Neural progenitor cell (in vitro differentiated cells): ENCODE measurements around the gene PADI2.

ENCODE experiments used
- EZH2phosphoT487 ChIP-seq: fragments of 200-600 bp; sonication (generic); IDR thresholded peaks from 2 replicates; pipeline ENCODE4 v1.6.1; 2017; ENCODE audit warnings: antibody characterized with exemption
- TF ChIP-seq, protein P1 (sequence below): fragments of 200-600 bp; sonication (generic); IDR thresholded peaks from 2 replicates; pipeline ENCODE4 v1.5.1; 2017; ENCODE audit warnings: antibody characterized with exemption, mild to moderate bottlenecking

DNA sequence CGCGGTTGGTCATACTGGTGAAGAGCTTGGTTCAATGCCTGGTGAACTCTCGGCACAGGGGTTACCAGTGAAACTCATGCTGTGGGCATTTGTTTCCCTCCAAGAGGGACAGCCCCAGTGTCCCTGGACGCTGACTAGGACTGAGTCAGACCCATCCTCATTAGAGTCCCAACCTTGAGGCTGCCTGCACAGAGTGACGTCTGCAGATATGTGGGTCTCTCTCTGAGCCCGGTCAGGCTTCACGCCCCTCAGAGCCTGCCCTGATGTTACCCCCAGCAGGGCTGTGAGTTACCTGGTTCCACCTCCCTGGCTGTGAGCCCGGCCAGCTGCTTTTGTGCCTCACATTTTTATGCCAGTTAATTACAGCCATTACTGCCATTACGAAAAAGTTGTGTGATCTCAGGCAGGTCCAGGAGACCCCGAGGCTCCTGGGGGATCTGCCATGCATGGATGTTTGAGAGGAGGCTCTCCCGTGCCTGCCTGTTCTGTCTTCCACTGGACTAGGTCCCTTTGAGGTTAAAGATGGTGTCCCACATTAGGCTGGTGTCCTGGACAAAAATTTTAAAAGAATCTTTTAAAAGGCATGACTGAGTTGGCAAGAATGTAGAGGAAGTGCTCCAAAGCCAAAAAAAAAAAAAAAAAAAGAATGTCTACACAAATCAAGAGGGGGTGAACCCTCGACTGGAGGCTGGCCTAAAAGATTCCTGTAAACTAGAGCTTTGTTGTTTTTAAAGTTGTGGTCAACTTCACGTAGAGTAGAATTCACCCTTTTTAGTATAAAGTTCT lies 49.0 kb upstream of the PADI2 start:
- TF ChIP-seq, protein P1, sequence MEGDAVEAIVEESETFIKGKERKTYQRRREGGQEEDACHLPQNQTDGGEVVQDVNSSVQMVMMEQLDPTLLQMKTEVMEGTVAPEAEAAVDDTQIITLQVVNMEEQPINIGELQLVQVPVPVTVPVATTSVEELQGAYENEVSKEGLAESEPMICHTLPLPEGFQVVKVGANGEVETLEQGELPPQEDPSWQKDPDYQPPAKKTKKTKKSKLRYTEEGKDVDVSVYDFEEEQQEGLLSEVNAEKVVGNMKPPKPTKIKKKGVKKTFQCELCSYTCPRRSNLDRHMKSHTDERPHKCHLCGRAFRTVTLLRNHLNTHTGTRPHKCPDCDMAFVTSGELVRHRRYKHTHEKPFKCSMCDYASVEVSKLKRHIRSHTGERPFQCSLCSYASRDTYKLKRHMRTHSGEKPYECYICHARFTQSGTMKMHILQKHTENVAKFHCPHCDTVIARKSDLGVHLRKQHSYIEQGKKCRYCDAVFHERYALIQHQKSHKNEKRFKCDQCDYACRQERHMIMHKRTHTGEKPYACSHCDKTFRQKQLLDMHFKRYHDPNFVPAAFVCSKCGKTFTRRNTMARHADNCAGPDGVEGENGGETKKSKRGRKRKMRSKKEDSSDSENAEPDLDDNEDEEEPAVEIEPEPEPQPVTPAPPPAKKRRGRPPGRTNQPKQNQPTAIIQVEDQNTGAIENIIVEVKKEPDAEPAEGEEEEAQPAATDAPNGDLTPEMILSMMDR, result no peak
- TF ChIP-seq EZH2phosphoT487, result no peak
